CD4-positive, alpha-beta T cell treated with Interleukin-4 for 1 hour (primary cell): ENCODE data around the gene TDRD9.

Source experiments
- DNase-seq, 2 donors: peaks; one replicate each; pipeline ENCODE4 v3.0.0-alpha.2; 2020 to 2022

Gene TDRD9

GRCh38 chr14:103930051-103930604 lies 1.9 kb downstream of the TDRD9 start:
- no peak for DNase-seq

- DNase-seq: peak in 1 of 2 donors; percentile 14
Observed at GRCh38 chr14:103931422-103931821, 3.2 kb downstream of the TDRD9 start.

- no peak for DNase-seq
Observed at GRCh38 chr14:103932791-103933490, 4.7 kb downstream of the TDRD9 start.

GRCh38 chr14:103935102-103935501 lies 6.8 kb downstream of the TDRD9 start:
- DNase-seq: no peak

GRCh38 chr14:103941462-103941861 lies 13.2 kb downstream of the TDRD9 start:
- DNase-seq: no peak

- no peak for DNase-seq
Observed at GRCh38 chr14:103941973-103942736, 13.9 kb downstream of the TDRD9 start, which contains the start of gene RD3L. RD3L (minus strand) TSS chr14:103942529; CDS start chr14:103941695, 834 bp downstream.

- DNase-seq: no peak
Observed at GRCh38 chr14:103943673-103944072, 15.4 kb downstream of the TDRD9 start.

GRCh38 chr14:103946975-103947374 lies 18.7 kb downstream of the TDRD9 start:
- no peak for DNase-seq

GRCh38 chr14:103948442-103948841 lies 20.2 kb downstream of the TDRD9 start:
- no peak for DNase-seq

- DNase-seq: no peak
Observed at GRCh38 chr14:103949131-103949790, 21.0 kb downstream of the TDRD9 start.

GRCh38 chr14:103960457-103961055 lies 32.3 kb downstream of the TDRD9 start:
- no peak for DNase-seq

- no peak for DNase-seq
Observed at GRCh38 chr14:103961928-103962578, 33.8 kb downstream of the TDRD9 start.

- DNase-seq: no peak
Observed at GRCh38 chr14:103966631-103967030, 38.4 kb downstream of the TDRD9 start.

- no peak for DNase-seq
Observed at GRCh38 chr14:103969961-103970360, 41.7 kb downstream of the TDRD9 start.

- no peak for DNase-seq
Observed at GRCh38 chr14:103973354-103973753, 45.1 kb downstream of the TDRD9 start.

- DNase-seq: no peak
Observed at GRCh38 chr14:103974575-103974974, 46.3 kb downstream of the TDRD9 start.

GRCh38 chr14:103980623-103981238 lies 52.5 kb downstream of the TDRD9 start:
- peak; percentile 3 to 22 for DNase-seq

- no peak for DNase-seq
Observed at GRCh38 chr14:103984196-103984595, 55.9 kb downstream of the TDRD9 start.

- no peak for DNase-seq
Observed at GRCh38 chr14:103989034-103989433, 60.8 kb downstream of the TDRD9 start.

- DNase-seq: no peak
Observed at GRCh38 chr14:103989964-103990363, 61.7 kb downstream of the TDRD9 start.

GRCh38 chr14:103994535-103995184 lies 66.4 kb downstream of the TDRD9 start:
- no peak for DNase-seq
